Suppressor macrophage treated with lipopolysaccharide for 1 hour (primary cell): ENCODE measurements around the gene ISYNA1.

Experiments
- DNase-seq, 3 donors: peaks; one replicate each; pipeline ENCODE4 v3.0.0-alpha.2; 2020 to 2022

Gene ISYNA1

DNA sequence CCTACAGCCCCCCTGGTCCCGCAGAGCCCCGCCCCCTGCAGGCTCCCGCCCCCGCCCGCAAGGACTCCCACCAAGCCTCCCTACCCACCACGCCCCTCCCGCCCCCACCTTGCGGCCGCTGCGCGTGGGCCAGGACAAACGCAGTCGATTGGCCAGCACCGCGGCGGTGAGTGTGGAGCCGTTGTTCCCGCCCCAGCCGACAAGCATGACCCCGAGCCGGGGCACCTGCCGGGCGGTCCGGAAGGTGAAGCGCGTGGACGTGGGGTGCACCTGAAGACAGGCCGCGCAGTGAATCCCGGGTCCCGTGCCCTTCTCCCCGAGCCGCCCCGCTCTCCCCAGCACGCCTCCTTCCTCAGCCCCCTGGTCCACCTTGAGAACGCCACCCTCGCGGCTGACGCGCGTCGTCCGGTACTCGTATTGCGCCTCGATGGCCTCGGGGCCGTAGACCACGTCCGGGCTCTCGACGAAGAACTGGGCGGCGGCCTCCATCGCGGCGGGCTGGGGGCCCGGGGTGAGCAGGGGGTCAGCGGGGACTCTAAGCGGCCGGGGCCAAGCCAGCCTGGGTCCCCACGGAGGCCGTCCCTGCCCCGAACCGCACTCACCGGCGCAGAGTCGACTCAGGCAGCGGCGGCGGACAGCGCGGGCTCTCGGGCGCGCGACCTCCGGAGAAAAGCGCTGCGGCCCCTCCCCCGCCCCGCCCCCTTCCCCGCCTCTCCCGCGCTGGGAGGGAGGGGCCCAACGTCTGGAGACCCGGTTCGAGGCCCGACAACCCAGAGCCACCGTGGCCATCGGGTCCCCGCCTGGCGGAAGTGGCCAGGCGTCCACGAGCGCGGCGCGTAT, at the start of gene ISYNA1:
Gene ISYNA1 (minus strand): TSS at position 643 of the 840 bp plus-strand sequence. CDS start 154 bp downstream, at position 489.
- DNase-seq: peak in 1 of 3 donors; percentile 57

DNA sequence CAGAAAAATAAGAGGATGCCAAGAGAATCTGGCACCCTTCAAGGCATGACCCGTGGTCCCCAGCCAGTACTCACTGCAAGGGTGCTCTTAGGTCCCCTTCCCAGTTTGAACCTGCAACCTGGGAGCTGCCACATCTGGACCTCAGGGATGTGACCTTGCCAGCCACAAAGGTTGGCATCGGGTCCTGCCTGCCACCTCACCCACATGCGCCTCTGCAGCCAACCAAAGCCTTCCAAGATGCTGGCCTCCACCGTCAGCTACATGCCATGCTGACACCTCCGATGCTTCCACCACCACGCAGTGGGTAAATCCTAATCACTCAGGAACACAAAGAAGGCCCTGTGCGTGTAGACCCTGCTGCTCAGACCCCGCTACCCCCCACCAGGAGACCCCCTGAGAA, 48.8 kb upstream of the ISYNA1 start:
- no peak for DNase-seq

DNA sequence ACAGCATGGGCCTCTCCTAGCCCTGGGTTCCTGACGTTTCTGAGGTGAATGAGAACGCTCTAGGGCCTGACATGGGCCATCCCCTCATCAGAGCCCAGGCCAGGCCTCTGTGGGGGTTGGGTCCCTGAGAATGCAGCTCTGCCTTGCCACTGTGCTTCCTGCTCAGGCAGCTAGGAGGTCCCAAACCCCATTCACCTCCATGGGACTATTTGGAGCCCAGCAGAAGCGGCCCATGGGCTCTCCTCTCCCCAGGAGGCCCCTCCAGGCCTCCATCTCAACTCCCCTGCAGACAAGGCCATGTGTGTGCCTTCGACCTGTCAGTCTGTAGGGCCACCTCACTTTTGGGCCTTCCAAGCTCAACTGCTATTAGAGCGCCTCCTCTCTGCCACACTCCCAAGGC, 47.1 kb upstream of the ISYNA1 start:
- DNase-seq: no peak

DNA sequence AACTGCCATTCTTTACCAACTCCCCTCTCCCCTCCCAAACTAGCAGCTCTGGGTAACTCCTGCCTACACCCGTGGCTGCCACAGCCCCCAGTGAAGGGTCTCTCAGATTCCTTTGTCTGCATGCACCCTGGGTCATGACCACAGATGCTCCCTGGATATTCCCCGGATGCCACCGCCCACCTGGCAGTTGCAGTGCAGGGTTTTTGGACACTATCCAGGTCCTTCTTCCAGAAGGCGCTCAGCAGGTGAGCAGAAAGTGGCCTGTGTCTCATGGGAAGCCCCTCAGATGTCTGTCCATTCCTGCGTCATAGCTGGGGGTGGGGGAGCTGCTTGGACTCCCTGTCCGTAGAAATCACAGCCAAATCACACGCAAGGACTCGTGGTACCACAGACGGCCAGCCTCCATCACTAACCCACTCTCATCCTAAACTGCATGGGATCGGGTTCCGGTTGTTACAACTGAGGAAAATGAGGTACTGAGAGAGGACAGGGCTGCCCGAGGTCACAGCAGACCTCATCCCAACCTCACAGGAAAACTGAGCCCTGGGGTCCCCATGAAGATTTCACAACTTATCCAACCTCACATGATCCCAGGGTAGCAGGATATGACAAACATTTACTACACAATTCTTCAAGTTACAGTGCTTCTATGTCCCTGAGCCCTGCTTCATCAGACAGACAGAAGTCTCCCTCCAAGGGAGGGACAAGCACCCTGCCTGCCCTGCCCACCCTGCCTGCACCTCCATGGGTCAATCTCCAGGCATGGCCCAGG, 45.4 kb upstream of the ISYNA1 start:
- peak in 1 of 3 donors; percentile 61 for DNase-seq

DNA sequence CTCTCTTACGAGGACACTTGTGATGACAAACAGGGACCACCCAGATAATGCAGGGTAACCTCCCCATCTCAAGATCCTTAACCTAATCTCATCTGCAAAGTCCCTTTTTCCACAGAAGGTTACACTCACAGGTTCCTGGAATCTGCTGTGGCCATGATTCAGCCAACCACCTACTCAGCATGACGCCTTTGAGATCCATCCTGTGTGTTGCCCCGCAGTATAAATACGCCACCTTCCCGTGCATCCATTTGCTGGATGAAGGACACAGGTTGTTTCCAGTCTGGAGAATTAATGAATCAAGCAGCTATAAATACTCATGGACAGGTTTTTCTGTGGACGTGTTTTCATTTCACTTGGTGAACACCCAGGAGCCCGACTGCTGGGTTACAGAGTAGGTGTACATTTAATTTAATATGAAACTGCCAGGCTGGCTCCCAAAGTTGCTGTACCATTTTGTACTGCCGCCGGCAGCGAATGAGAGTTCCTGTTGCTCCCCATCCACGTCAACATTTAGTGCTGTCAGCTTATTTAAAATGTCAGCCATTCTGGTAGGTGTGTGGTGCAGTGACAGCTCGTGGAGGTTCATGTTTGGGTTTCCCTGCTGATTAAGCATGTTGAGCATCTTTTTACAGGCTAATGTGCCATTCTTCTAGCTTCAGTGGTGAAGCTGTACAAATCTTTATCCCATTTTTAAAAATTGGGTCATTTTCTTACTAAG, 43.7 kb upstream of the ISYNA1 start:
- DNase-seq: peak in 1 of 3 donors; percentile 49

DNA sequence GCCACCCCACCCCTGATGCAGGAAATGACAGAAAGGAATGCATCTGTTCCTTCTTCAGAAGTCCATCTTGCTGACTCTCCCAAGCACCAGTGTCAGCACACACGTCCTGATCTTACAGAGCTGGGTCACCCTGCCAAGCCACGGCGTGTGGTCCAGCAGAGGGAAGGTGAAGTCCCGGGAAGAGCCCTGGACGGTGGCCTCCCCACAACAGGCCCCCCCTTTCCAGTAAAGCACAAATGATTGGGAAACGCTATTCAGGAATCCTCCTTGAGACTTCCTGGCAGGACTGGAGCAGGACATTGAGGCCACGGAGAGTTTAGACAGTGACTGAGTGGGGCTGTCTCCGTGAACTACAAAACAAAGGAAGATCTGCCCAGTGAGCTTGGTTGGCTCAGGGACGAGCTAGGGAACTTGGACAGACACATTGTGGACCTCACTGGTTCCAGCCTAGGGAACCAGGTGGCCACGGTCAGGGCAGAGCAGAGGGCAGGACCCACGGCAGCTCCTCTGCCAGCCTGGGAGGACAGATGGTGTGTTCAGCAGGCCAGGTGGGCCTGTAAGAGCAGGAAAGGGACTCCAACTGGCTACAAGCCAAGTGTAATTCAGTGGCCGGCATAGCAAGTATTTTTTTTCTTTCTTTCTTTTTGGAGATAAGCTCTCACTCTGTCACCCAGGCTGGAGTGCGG, 42.2 kb upstream of the ISYNA1 start:
- peak; percentile 76 to 96 (median 90) for DNase-seq

DNA sequence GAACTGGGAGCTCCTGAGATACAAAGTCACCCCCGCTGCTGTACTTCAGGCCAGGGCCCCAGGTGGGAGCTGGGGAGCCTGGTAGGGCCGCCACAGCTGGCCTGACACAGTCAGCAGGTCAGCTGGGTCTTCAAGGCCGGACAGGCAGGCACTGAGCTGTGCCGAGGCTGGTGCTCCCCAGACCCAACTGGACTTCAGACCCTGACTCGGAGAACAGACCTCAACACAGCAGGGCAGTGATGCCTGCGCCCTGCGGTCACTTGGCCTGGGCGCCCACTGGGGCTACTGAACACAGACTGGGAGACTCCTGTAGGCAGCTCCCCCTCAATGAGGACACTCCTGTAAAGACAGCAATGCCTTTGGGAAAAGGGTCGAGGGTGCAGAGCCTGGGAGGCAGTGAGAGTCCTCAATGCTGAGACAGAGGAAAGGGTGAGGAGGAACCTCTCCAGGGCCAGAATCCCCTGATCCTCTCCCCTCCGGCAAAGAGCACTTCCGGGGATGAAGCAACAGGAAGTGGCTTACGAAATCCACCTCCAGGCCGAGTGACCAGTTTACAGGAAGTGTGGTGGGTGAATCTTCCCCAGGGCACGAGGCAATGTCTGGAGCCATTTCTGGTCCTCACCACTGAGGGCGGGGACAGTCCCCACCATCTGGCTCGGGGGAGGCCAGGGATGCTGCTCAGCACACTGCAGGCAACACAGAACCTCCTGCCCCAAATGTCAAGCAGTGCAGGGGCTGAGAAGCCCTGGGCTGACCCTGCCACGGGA, 40.8 kb upstream of the ISYNA1 start:
- DNase-seq: peak; percentile 96 to 100 (median 99)

DNA sequence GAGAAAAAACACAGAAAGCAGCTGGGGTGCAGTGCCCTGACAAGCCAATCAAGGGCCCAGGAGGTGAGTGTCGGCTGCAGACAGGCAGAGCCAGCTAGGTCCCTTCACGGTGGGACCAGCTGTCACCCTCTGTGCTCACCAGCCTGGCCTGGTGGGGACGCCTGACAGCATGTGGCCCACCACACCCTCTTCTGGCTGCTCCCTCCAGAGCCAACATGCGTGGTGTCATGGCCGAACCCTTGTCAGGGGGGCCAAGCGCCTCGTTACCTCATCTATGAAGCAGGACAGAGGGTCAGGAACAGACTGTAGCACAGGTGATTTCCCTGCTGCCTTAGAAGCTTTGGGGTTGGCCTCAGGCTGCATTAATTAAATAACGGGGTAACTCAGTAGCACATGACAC, 40.0 kb upstream of the ISYNA1 start:
- DNase-seq: no peak

DNA sequence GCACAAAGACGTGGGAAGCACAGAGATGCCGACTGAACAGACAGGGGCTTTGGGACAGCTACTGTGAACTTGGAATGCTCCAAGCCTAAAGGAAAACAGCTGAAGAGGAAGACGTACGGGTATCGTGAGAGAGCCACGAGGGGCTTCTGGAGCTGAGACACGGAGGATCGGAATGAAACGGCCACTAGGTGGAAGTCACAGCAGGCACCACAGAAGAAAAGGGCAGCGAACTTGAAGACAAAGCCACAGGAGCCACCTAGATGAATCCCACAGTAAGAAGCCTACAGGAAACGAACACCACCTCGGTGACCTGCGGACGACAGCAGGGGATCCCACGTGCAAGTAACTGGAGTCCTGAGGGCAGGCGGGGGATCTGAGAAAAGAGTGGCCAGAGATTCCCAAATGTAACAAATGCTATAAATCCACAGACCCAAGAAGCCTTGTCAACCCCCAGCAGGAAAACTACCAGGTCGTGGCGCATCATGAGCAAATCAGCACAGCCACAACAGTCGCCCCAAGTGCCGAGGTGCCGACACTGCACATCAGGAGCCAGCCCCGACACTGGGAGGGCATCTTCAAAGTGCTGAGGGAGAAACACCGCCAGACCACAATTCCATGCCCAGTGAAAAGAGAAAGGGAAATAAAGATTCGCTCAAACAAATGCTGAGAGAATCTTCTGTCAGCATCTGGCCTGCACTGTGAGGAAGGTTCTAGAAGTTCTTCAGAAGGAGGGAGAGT, 39.3 kb upstream of the ISYNA1 start:
- DNase-seq: peak; percentile 46 to 51 (median 51)

DNA sequence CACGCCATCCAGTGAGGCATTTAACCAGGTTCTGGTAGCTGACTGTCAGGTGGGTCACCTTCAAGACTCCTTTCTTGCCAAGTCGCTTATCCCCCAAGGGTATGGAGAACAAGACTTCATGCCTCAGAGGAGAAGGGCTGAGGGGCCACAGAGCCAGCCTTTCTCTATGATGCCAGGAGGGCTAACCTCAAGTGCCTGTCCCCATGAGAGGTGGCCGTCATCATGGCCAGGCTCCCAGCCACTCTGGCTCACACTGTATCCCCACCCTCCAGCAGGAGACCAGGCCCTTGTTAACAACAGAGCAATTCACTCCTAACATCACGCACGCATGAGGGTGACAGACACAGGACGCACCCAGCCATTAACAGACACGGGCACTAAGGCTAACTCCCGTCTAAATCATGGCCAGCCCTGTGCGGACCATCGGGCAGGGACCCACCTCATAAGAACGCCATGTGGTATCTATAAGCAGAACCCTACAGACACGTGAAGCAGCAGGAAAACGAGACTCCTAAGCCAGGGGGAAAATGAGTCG, 38.6 kb upstream of the ISYNA1 start:
- DNase-seq: no peak

DNA sequence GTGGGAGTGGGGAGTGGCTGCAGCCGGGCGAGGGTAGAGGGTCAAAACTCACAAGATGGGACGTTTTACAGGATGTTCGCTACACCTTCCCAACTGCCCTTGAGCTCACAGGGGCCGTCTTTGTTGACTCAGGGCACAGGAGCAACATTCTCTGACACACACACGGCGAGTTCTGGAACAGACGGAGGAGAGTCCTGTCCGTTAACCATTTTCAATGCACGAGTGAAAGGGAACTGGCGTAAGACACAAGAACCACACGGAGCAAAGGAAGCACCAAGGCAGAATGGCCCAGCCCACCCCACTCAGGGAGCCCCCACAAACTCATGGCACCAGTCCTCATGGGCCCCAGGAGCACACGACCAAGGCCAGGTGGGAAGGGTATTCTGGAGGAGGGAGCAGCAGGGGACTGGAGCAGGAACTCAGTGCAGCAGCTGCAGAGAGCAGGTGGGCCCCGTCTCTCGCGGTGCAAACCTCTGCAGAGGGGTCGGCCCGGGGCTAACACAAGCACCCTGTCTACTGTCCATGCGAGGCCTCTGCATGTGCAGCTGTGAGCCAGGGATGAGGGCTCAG, 37.9 kb upstream of the ISYNA1 start:
- DNase-seq: no peak

DNA sequence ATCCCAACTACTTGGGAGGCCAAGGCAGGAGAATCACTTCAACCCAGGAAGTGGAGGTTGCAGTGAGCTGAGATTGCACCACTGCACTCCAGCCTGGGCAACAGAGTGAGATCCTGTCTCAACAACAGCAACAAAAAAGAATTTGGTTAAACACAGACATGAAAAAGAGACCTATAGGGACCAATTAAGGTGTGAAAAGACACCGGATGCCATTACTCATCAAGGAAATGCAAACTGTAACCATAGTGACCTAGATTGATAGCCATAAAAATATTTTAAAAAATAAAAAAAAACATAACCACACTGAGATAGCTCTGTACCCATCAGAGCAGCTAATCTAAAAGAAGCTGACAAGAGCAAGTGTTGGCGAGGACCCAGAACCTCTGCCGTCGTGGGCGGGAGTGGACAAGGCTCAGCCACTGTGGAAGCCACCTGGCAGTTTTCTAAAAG, 37.1 kb upstream of the ISYNA1 start:
- DNase-seq: no peak

DNA sequence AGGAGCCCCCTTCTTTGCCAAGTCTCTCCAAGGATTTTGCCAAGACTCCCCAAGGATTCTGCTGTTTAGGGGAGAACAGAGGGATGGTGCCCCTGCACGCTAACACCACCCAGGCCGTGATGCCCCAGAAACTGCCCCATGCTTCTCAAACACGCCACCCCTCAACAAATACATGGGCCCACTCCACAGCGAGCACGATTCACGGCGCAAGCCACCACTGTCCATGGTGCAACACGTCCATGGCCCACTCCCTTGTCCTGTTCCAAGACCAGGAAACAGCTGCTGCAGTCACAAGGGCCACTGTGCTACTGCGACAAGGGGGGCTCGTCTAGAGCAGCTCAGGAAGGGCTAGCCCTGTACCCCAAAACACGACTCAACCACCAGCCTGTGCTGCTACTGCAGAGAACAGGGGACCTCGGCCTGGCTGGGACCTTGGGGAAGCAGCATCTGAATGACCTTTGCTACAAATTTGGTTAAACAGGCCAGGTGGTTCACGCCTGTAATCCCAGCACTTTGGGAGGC, 36.5 kb upstream of the ISYNA1 start:
- DNase-seq: no peak

DNA sequence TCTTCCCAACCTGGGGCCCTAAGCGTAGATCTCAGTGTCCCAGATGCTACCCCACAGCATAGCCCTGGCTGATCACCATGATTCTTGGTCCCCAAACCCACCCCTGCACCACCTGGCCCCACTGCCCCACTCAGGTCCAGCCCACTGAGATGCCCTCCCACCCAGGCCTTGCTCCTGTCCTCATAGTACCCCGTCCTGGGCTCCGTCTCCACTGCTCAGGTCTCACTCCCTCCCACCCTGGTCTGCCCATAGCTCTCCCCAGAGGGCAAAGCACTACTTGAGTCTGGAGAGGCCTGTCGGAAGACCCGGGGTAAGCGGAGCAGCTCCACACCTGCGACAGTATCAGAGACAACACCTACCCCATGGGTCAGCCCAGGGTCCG, 35.8 kb upstream of the ISYNA1 start:
- DNase-seq: no peak

DNA sequence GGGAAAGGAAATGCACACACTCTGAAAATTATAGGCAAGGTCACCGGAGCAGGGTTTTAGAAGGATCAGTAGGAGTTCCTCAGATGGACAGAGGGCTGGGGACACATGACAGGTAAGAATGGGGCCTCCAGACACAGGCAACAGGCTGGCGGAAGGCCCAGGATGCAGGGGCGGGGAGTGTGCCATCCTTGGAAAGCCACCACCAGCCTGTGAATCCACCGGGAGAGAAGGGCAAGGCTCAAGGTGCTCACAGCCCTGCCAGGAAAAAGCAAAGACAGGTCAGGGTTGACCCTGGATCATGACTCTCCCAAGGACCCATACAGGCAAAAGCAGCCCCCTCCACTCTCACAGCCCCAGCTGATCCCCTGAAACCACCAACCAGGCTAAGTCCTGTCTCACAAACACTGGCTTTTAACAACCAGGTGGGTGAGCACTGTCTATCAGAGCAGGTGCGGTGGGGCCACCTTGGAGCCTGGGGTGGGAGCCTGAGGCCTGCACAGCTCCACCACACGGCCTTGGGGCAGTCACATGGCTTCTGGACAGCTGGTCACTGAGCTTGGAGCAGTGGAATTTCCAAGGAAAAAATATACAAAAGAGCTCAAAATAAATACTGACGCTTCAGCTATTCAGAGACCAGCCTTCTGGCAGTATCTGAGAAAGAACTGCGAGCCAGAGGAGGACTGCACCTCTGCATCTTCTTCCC, 35.2 kb upstream of the ISYNA1 start:
- DNase-seq: no peak

DNA sequence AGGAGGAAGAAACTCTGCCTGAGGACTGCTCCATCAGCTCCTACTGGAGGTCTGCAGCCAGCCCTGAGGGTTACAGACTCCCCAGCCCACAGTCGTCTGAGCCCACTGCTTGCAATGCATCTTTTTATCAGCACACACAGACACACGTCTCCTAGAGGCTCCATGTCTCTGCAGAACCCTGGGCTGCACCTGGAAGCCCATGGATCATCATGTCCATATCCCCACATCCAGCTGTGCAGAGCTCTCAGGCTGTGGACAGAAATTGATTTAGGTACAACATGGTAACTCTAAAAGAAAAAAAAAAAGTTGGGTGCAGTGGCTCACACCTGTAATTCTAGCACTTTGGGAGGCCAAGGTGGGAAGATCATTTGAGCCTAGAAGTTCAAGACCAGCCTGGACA, 32.9 kb upstream of the ISYNA1 start:
- DNase-seq: no peak

DNA sequence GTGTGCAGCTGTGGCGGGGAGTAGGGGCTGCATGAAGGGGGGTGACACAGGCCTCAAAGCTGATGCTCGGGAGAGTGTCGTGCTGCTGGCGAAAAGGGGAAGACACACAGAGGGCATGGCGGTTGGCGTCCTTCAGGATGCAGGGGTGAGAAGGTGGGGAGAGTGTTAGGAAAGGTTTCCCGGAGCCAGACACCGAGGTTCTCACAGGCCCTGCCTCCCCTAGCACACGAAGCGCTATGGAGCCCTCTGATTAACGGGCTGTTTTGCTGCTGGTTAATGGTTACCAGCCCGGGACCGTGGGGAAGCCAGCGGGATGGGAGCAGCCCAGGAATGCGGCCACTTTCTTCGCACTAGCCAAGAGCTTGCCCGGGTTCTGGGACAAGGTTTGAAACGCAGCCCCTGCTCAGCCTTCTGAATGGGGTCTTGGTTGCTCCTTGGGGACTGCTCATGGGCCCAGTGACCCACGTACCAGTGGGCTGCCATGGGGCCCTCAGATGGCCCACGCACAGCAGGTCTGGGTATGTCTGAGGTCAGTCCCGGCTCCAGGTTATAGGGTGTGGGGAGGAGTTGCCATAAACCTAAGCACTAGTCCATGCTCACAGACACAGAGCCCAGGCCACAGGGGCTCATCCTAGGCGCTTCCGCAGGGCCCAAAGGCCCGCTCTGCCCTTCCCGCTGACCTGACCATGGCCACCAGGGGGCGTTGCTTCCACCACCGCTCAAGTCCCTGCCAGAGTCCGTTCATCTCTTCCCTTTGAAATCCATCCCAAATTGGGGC, 31.3 kb upstream of the ISYNA1 start:
- DNase-seq: peak; percentile 74 to 87 (median 75)

DNA sequence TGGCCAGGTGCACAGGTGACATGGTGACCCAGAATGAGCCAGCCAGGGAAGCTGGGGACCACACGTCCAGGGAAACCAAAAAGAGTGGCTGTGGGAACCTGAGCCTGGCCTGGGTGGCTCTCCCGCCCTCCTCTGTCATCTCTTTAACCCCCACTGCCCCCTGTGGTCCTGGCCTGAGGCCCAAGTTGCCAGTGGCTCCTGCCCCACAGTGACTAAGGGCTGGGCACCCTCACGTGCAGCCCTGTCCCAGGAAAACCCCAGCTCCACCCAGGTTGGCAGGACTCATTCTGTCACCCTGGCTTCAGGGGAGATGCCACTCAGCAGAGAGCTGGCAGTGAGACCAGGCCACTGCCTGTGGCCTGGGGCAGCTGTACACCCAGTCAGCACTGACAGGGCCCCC, 30.6 kb upstream of the ISYNA1 start:
- DNase-seq: peak in 1 of 3 donors; percentile 32

DNA sequence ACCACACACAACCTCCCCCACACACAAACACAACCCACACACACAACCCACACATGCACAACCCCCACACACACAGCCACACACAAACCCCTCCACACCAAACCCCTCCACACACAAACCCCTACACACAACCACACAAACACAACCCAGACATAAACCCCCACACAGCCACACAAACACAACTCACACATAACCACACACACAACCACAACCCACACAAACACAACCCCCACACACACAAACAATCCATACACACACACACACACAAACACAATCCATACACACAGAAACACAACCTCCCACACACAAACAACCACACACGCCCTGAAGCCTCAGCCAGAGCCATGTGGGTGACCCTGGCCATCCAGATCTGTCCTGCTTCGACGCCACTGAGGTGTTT, 30.0 kb upstream of the ISYNA1 start:
- DNase-seq: no peak
